ENCODE data around the gene ADCK2. TPM values are rescaled to one million over a fixed set of nuclear protein-coding genes. Genes with fewer than 3 reads are reported as not detected.
"Not testable (repeated sequence)": the region's sequence is repeated elsewhere in the genome, so short reads cannot be mapped to it uniquely, and the experiment has no call there.

The ADCK2 gene
- total RNA-seq: 10 to 100 TPM; 13.2 to 17.9 (median 14.9) TPM
- 11.7 TPM for polyA plus RNA-seq
- long read RNA-seq, donor 1, transcript ADCK2-201 (8 exons, 2,377 nt): major isoform, 72 of 75 reads
- long read RNA-seq, donor 1, partial matches to known transcripts: 0 of 75 reads
- long read RNA-seq, donor 1, other reads (novel, unspliced or antisense): 3 of 75 reads
- long read RNA-seq, donor 2, transcript ADCK2-201 (8 exons, 2,377 nt): major isoform, 47 of 55 reads
- long read RNA-seq, donor 2, partial matches to known transcripts: 2 of 55 reads
- long read RNA-seq, donor 2, other reads (novel, unspliced or antisense): 6 of 55 reads
- long read RNA-seq, donor 3, transcript ADCK2-201 (8 exons, 2,377 nt): major isoform, 27 of 28 reads
- long read RNA-seq, donor 3, partial matches to known transcripts: 0 of 28 reads
- long read RNA-seq, donor 3, other reads (novel, unspliced or antisense): 1 of 28 reads
- long read RNA-seq, donor 4, transcript ADCK2-201 (8 exons, 2,377 nt): major isoform, 40 of 42 reads
- long read RNA-seq, donor 4, partial matches to known transcripts: 0 of 42 reads
- long read RNA-seq, donor 4, other reads (novel, unspliced or antisense): 1 of 42 reads

GRCh38 chr7:140672382-140673062 is at the start of gene ADCK2:
Gene ADCK2 (plus strand): TSS chr7:140672945. CDS start chr7:140673331, 386 bp downstream.
- peak within 1 kb of the TSS; percentile 32 for H3K27ac ChIP-seq (ENCODE audit: low read length)
- no peaks in the 10 kb centered on the region for H3K9me3 ChIP-seq (ENCODE audit: control insufficient read depth, low read length)
- no peaks in the 10 kb centered on the region for H3K4me1 ChIP-seq (ENCODE audit: control insufficient read depth, insufficient read depth, low read length)
- no peaks in the 10 kb centered on the region for H3K27me3 ChIP-seq (ENCODE audit: control insufficient read depth, insufficient read depth)
- peak within 1 kb of the TSS; percentile 97 for H3K4me3 ChIP-seq (ENCODE audit: low read length)
- intact Hi-C loops (cut with DNase I): no loop called here
- ATAC-seq: peak; percentile 70 to 77
- peak in 2 of 3 donors; percentile 55 to 84 for DNase-seq
- under 1% methylated on average over 41 of the region's 41 CpGs for WGBS

DNA sequence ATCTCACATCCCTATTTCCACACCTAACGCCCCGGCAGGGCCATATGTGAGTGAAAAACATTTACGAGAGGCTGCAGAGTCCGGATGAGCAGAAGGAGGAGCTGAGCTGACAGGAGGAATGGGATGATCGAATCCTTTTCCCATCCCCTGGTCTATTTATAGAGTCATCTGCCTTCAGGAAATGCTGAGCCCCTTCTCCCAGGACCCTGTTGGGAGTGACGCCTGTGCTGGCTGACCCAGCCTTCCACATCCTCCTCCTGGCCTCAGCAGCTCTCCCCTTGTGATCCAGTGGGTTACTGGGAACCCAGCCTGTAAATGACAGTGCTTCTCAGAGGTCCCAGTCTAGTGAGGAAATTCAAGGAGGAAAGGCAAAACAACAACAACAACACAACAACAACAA is 48.8 kb upstream of the ADCK2 start:
- Histone ChIP-seq H3K9me3 (ENCODE audit: control insufficient read depth, low read length) (no peaks in the 10 kb centered on the region), H3K4me1 (ENCODE audit: control insufficient read depth, insufficient read depth, low read length) (peaks cover 9% of the 10 kb centered on the region), H3K4me3 (ENCODE audit: low read length) (no peak overlapping the region), H3K27ac (ENCODE audit: low read length) (peak overlapping the region; percentile 21), H3K27me3 (ENCODE audit: control insufficient read depth, insufficient read depth) (no peaks in the 10 kb centered on the region)
- peak in 1 of 3 donors; percentile 71 for DNase-seq
- intact Hi-C loops (cut with DNase I): no loop called here
- ATAC-seq: peak in 1 of 2 donors; percentile 18
- WGBS: 42% methylated on average over 6 of the region's 6 CpGs

DNA sequence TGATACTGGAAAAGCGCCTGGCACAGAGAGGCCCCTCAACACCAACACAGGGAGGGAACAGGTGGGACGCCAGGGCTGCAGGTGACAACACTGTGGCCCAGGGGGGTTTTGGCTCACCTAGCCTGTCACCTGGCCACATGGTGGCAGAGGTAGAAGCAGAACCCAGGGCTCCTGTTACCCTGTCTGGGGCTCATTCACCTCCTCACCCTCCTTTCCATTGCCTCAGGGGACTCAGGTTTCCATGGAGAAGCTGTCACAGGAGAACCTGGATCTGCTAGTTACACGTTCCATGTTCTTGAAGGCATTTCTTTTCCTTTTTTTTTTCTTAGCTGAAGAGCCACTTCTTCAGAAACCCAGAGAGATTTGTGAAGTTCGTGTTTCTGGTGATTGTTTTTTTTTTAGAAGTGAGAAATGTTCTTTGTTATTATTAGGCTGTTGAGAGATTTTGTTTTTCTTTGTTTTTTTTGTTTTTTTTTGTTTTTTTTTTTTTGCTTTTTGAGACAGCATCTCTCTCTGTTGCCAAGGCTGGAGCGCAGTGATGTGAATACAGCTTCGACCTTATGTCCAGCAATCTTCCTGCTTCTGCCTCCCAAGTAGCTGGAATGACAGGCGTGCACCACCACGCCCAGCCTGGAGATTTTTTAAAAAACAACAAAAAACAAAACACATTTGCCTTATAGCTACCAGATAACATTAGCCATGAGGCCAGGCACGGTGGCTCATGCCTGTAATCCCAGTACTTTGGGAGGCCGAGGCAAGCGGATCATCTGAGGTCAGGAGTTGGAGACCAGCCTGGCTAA is 48.2 kb upstream of the ADCK2 start:
- Histone ChIP-seq H3K27ac (ENCODE audit: low read length) (peak overlapping the region; percentile 21), H3K4me1 (ENCODE audit: control insufficient read depth, insufficient read depth, low read length) (peaks cover 9% of the 10 kb centered on the region), H3K4me3 (ENCODE audit: low read length) (no peak overlapping the region), H3K9me3 (ENCODE audit: control insufficient read depth, low read length) (no peaks in the 10 kb centered on the region), H3K27me3 (ENCODE audit: control insufficient read depth, insufficient read depth) (no peaks in the 10 kb centered on the region)
- ATAC-seq (no peak), DNase-seq (no peak)
- intact Hi-C loops (cut with DNase I): no loop called here
- 77% methylated on average over 11 of the region's 11 CpGs for WGBS

DNA sequence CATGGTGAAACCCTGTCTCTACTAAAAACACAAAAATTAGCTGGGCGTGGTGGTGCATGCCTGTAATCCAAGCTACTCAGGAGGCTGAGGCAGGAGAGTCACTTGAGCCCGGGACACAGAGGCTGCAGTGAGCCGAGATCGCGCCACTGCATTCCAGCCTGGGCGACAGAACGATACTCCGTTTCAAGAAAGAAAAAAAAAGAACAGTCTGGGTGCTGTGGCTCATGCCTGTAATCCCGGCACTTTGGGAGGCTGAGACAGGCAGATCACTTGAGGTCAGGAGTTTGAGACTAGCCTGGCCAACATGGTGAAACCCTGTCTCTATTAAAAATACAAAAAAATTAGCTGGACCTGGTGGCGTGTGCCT is 47.6 kb upstream of the ADCK2 start:
- H3K4me3 ChIP-seq (ENCODE audit: low read length); ATAC-seq; H3K4me1 ChIP-seq (ENCODE audit: control insufficient read depth, insufficient read depth, low read length); H3K27me3 ChIP-seq (ENCODE audit: control insufficient read depth, insufficient read depth); H3K9me3 ChIP-seq (ENCODE audit: control insufficient read depth, low read length); DNase-seq; H3K27ac ChIP-seq (ENCODE audit: low read length); intact Hi-C loops (cut with DNase I): not testable (repeated sequence)
- whole genome bisulfite sequencing: 93% methylated on average over 10 of the region's 10 CpGs

GRCh38 chr7:140625908-140626868 is 46.6 kb upstream of the ADCK2 start:
- intact Hi-C loops (cut with DNase I): no loop called here
- H3K4me3 ChIP-seq (ENCODE audit: low read length): no peak overlapping the region
- H3K4me1 ChIP-seq (ENCODE audit: control insufficient read depth, insufficient read depth, low read length): peaks cover 9% of the 10 kb centered on the region
- peak; percentile 92 to 93 for ATAC-seq
- DNase-seq: peak; percentile 94 to 98 (median 94)
- peak overlapping the region; percentile 80 for H3K27ac ChIP-seq (ENCODE audit: low read length)
- 47% methylated on average over 17 of the region's 17 CpGs for WGBS
- no peaks in the 10 kb centered on the region for H3K27me3 ChIP-seq (ENCODE audit: control insufficient read depth, insufficient read depth)
- no peaks in the 10 kb centered on the region for H3K9me3 ChIP-seq (ENCODE audit: control insufficient read depth, low read length)

- ATAC-seq (peak in 1 of 2 donors; percentile 25), DNase-seq (no peak)
- intact Hi-C loops (cut with DNase I): no loop called here
- Histone ChIP-seq H3K4me1 (ENCODE audit: control insufficient read depth, insufficient read depth, low read length) (peaks cover 15% of the 10 kb centered on the region), H3K27me3 (ENCODE audit: control insufficient read depth, insufficient read depth) (no peaks in the 10 kb centered on the region), H3K4me3 (ENCODE audit: low read length) (no peak overlapping the region), H3K27ac (ENCODE audit: low read length) (peak overlapping the region; percentile 12), H3K9me3 (ENCODE audit: control insufficient read depth, low read length) (no peaks in the 10 kb centered on the region)
- WGBS: 48% methylated on average over 6 of the region's 6 CpGs
Measured at GRCh38 chr7:140631021-140631420, 41.7 kb upstream of the ADCK2 start.

GRCh38 chr7:140631602-140632001 is 41.1 kb upstream of the ADCK2 start:
- no peak for DNase-seq
- intact Hi-C loops (cut with DNase I): no loop called here
- no peaks in the 10 kb centered on the region for H3K9me3 ChIP-seq (ENCODE audit: control insufficient read depth, low read length)
- ATAC-seq: no peak
- peaks cover 14% of the 10 kb centered on the region for H3K4me1 ChIP-seq (ENCODE audit: control insufficient read depth, insufficient read depth, low read length)
- no peak overlapping the region for H3K4me3 ChIP-seq (ENCODE audit: low read length)
- no peak overlapping the region for H3K27ac ChIP-seq (ENCODE audit: low read length)
- H3K27me3 ChIP-seq (ENCODE audit: control insufficient read depth, insufficient read depth): no peaks in the 10 kb centered on the region
- 60% methylated on average over 7 of the region's 7 CpGs for WGBS

DNA sequence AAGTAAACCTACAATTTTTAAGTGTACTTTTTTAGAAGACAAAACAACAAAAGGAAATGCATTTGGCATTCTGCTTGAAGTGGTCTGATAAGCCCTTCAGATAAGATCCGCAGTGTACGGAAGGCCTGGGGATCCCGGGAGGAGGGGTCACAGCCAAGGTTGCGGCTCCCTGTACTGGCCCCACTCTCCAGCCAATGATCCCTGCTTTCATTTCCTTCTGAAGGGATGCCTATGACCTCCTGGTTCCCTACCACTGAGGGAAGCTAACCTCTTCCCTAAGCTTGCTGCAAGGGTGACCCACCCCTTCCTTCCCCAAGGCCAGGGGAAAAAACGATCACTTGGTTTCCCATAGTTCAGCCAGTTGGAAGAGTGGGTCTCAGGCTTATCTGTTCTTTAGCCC is 37.4 kb upstream of the ADCK2 start:
- 12% methylated on average over 5 of the region's 5 CpGs for WGBS
- no peaks in the 10 kb centered on the region for H3K27me3 ChIP-seq (ENCODE audit: control insufficient read depth, insufficient read depth)
- H3K9me3 ChIP-seq (ENCODE audit: control insufficient read depth, low read length): no peaks in the 10 kb centered on the region
- H3K4me1 ChIP-seq (ENCODE audit: control insufficient read depth, insufficient read depth, low read length): peaks cover 17% of the 10 kb centered on the region
- DNase-seq (no peak), ATAC-seq (peak; percentile 7 to 55)
- H3K27ac ChIP-seq (ENCODE audit: low read length): peak overlapping the region; percentile 33
- H3K4me3 ChIP-seq (ENCODE audit: low read length): no peak overlapping the region
- intact Hi-C loops (cut with DNase I): no loop called here

DNA sequence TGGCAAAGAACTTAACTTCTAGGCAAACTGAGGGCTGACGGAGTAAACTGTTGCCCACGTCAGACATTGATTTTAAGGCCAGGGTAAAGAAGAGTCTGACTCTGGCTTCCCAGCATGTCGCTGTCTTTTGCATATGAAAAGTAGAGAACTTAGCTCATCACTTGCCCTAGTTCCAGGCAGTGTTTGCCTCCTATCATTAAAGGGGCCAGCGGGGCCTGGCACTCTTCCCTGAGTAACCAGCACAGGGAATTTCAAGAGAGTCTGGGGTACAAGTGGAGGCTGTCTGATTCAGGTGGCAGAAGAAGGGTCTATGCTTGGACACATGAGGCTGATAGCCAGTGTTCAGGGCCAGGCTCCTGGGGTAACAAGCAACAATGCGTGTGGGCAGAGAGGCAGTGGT is 36.9 kb upstream of the ADCK2 start:
- 44% methylated on average over 5 of the region's 5 CpGs for WGBS
- DNase-seq: peak in 1 of 3 donors; percentile 53
- ATAC-seq: no peak
- Histone ChIP-seq H3K9me3 (ENCODE audit: control insufficient read depth, low read length) (no peaks in the 10 kb centered on the region), H3K27ac (ENCODE audit: low read length) (peak overlapping the region; percentile 33), H3K4me3 (ENCODE audit: low read length) (no peak overlapping the region), H3K27me3 (ENCODE audit: control insufficient read depth, insufficient read depth) (no peaks in the 10 kb centered on the region), H3K4me1 (ENCODE audit: control insufficient read depth, insufficient read depth, low read length) (peaks cover 17% of the 10 kb centered on the region)
- intact Hi-C loops (cut with DNase I): no loop called here

DNA sequence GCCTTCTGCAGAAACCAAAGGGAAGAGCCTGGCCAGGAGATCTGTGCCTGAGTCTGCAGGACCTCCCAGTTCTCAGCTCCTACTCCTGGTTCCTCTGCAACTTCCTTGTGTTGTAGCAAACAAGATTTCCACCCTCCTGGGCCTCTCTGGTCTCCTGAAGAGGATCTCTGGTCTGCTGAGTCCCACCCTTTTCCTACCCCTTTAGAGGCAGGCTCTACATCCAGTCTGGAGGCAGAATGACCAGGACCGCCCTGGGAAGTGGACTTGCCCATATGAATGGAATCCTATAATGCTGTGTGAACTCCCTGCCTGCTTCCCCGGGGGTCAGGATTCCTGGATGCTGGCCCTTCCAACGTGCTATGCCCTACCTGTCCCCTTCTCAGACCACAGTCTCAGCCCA is 35.3 kb upstream of the ADCK2 start:
- H3K4me3 ChIP-seq (ENCODE audit: low read length): no peak overlapping the region
- intact Hi-C loops (cut with DNase I): no loop called here
- ATAC-seq: no peak
- H3K27ac ChIP-seq (ENCODE audit: low read length): peak overlapping the region; percentile 57
- peak in 1 of 3 donors; percentile 45 for DNase-seq
- peaks cover 17% of the 10 kb centered on the region for H3K4me1 ChIP-seq (ENCODE audit: control insufficient read depth, insufficient read depth, low read length)
- no peaks in the 10 kb centered on the region for H3K27me3 ChIP-seq (ENCODE audit: control insufficient read depth, insufficient read depth)
- WGBS: 45% methylated on average over 3 of the region's 3 CpGs
- H3K9me3 ChIP-seq (ENCODE audit: control insufficient read depth, low read length): no peaks in the 10 kb centered on the region

All from right cardiac atrium (tissue), 5 donors.